SK-N-SH (cell line): ENCODE results near the gene SETD1A. TPM values are rescaled to one million over a fixed set of nuclear protein-coding genes. Genes with fewer than 3 reads are reported as not detected.

Experiments used
- CTCF ChIA-PET: fragments of 300-600, 350-600 bp; formaldehyde crosslinking; extraction: SDS; loops from one replicate; lab custom pipeline; 2021; lab: Yijun Ruan, JAX
- POLR2A ChIA-PET: fragments of 350-600 bp; sonication (Branson Sonifier 250); formaldehyde crosslinking; extraction: SDS; loops from one replicate; lab custom pipeline; 2020; ENCODE audit warnings: antibody characterized with exemption, inconsistent platforms; lab: Yijun Ruan, JAX
- DNase-seq: peaks from one replicate; pipeline ENCODE4 v3.0.0; 2012
- H2AFZ ChIP-seq: fragments of 200-600 bp; sonication (generic); 2 replicates; pipeline ENCODE4 v1.8.1; 2016; ENCODE audit warnings: antibody characterized with exemption, mild to moderate bottlenecking, low read depth
- H3F3A ChIP-seq: fragments of 200-600 bp; sonication (generic); replicated peaks from 2 replicates; pipeline ENCODE3; 2016; ENCODE audit warnings: antibody characterized with exemption, mild to moderate bottlenecking; ENCODE audit not compliant: insufficient read depth
- H3K27ac ChIP-seq, 2 experiments: fragments of 200-500 bp in 1 of 2; fragments of 200-600 bp in 1 of 2; sonication (Bioruptor generic) in 1 of 2; sonication (generic), shearing (Covaris generic) in 1 of 2; 2 replicates each; pipeline versions ENCODE4 v1.5.1 to v1.6.1; 2014 to 2016; ENCODE audit warnings: low read depth in 2 of 2, inconsistent platforms in 1 of 2, low read length in 1 of 2, mild to moderate bottlenecking in 1 of 2, mixed read lengths in 1 of 2
- H3K27me3 ChIP-seq: fragments of 200-600 bp; sonication (generic), shearing (Covaris generic); 2 replicates; pipeline ENCODE4 v1.6.1; 2016; ENCODE audit warnings: mixed run types; ENCODE audit not compliant: insufficient read depth
- H3K36me3 ChIP-seq, 2 experiments: fragments of 200-500 bp in 1 of 2; fragments of 200-600 bp in 1 of 2; sonication (Bioruptor generic) in 1 of 2; sonication (generic) in 1 of 2; replicated peaks in 1 of 2; 2 replicates each; pipeline versions ENCODE3 to v1.5.1; 2014 to 2016; ENCODE audit warnings: low read length in 1 of 2, mild to moderate bottlenecking in 1 of 2; ENCODE audit not compliant: insufficient read depth in 2 of 2, control insufficient read depth in 1 of 2
- H3K4me1 ChIP-seq, 2 experiments: fragments of 200-500 bp in 1 of 2; fragments of 200-600 bp in 1 of 2; sonication (Bioruptor generic) in 1 of 2; sonication (generic), shearing (Covaris generic) in 1 of 2; 2 replicates each; pipeline versions ENCODE4 v1.5.1 to v1.6.1; 2014 to 2016; ENCODE audit warnings: low read depth in 1 of 2, low read length in 1 of 2, mixed run types in 1 of 2; ENCODE audit not compliant: insufficient read depth in 2 of 2, control insufficient read depth in 1 of 2
- H3K4me2 ChIP-seq: fragments of 200-600 bp; sonication (generic), shearing (Covaris generic); 2 replicates; pipeline ENCODE4 v1.6.1; 2017; ENCODE audit warnings: mixed run types
- H3K4me3 ChIP-seq, 2 experiments: fragments of 200-500 bp in 1 of 2; fragments of 200-600 bp in 1 of 2; sonication (Bioruptor generic) in 1 of 2; sonication (generic), shearing (Covaris generic) in 1 of 2; 2 replicates each; pipeline versions ENCODE4 v1.5.1 to v1.8.1; 2014 to 2016; ENCODE audit warnings: low read depth in 2 of 2, inconsistent platforms in 1 of 2, low read length in 1 of 2, mild to moderate bottlenecking in 1 of 2, mixed read lengths in 1 of 2, moderate library complexity in 1 of 2
- H3K79me2 ChIP-seq: fragments of 200-600 bp; sonication (generic); 2 replicates; pipeline ENCODE4 v1.8.1; 2017; ENCODE audit warnings: mild to moderate bottlenecking; ENCODE audit not compliant: insufficient read depth
- H3K9ac ChIP-seq: fragments of 200-600 bp; sonication (generic); 2 replicates; pipeline ENCODE4 v1.6.1; 2017; ENCODE audit warnings: mixed run types
- H3K9me2 ChIP-seq: fragments of 200-600 bp; sonication (generic); 2 replicates; pipeline ENCODE4 v1.6.1; 2017; ENCODE audit warnings: mixed run types
- H3K9me3 ChIP-seq: fragments of 200-600 bp; sonication (generic); 2 replicates; pipeline ENCODE4 v1.6.1; 2017; ENCODE audit warnings: mixed run types, mild to moderate bottlenecking, moderate library complexity
- H4K20me1 ChIP-seq: fragments of 200-600 bp; sonication (generic); 2 replicates; pipeline ENCODE4 v1.6.1; 2017; ENCODE audit warnings: mild to moderate bottlenecking, mixed run types; ENCODE audit not compliant: insufficient read depth
- CHD2 ChIP-seq: fragments of 150-350 bp; IDR thresholded peaks from 2 replicates; pipeline ENCODE4 v1.6.1; 2018; ENCODE audit warnings: low read length; ENCODE audit not compliant: partially characterized antibody
- GABPA ChIP-seq: IDR thresholded peaks from 2 replicates; pipeline ENCODE4 v1.4.0; 2012; ENCODE audit warnings: low read depth, mild to moderate bottlenecking
- GATA2 ChIP-seq: sonication (generic); formaldehyde crosslinking; IDR thresholded peaks from 2 replicates; pipeline ENCODE4 v1.5.0; 2020; ENCODE audit warnings: mild to moderate bottlenecking, missing genetic modification reagents
- MAX ChIP-seq: IDR thresholded peaks from 2 replicates; pipeline ENCODE4 v1.4.0; 2012; ENCODE audit warnings: low read depth
- MXI1 ChIP-seq: IDR thresholded peaks from 2 replicates; pipeline ENCODE4 v1.6.1; 2012; ENCODE audit warnings: mild to moderate bottlenecking, low read depth, low read length, improper control_type of control experiment
- NRF1 ChIP-seq: IDR thresholded peaks from 2 replicates; pipeline ENCODE4 v1.6.1; 2012; ENCODE audit warnings: low read depth, mild to moderate bottlenecking, low read length
- POLR2AphosphoS5 ChIP-seq: IDR thresholded peaks from 2 replicates; pipeline ENCODE4 v1.6.1; 2012; ENCODE audit warnings: low read depth, low read length
- RFX5 ChIP-seq: IDR thresholded peaks from 2 replicates; pipeline ENCODE4 v1.6.1; 2012; ENCODE audit warnings: mild to moderate bottlenecking, improper control_type of control experiment, low read length
- WGBS: methylation state at CpG from one replicate; pipeline ENCODE4 v1.1.6; 2017; ENCODE audit warnings: low lambda C conversion rate; 5-methylcytosine and 5-hydroxymethylcytosine counted together
- polyA plus RNA-seq, 3 experiments: library from polyadenylated mRNA; depleted of rRNA; stranded (reverse); fragments of >200 nt; gene quantifications; 2 replicates each; pipeline ENCODE4 v1.2.3, GENCODE V29; 2012
- small RNA-seq, 7 experiments: library from RNA; depleted of rRNA; stranded (forward); fragments of <200 nt; gene quantifications; one replicate each; pipeline ENCODE3, GENCODE V24; 2012

SETD1A gene
- polyA plus RNA-seq, 1 of the 3 experiments (the other 2 are of a cell fraction) = 6.8 TPM

DNA sequence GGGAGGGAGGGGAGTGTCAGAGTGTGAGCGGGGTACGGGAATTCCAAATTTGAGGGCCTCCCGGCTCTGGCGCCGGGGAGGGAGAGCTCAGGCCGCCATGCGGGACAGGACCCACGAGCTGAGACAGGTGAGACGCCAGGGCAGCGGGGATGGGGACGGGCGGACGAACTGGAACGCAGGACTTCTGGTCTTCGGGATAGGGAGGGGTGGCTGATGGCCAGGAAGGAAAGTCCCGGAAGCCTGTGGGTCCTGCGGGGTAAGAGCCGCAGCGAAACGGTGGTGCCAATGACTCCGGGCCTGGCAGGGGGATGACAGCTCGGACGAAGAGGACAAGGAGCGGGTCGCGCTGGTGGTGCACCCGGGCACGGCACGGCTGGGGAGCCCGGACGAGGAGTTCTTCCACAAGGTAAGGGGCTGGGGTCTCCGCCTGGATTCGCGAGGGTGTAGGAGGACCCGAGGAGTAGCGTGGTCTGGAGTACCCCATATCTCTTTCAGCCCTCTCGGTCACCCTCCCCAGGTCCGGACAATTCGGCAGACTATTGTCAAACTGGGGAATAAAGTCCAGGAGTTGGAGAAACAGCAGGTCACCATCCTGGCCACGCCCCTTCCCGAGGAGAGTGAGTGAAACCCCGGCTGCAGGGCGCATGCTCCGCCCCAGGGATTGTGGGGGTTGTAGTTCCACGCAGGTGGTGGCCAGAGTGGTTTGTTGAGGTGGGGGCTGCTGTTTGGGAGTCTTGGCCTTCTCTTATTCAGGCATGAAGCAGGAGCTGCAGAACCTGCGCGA lies 76.3 kb downstream of the SETD1A start:
- TF ChIP-seq NRF1 (peak; percentile 89), MXI1 (peak; percentile 56), CHD2 (peak; percentile 24), POLR2AphosphoS5 (peak; percentile 46; the same call in 1 of the 2 replicates), MAX (peak; percentile 49), RFX5 (no peak), GABPA (peak; percentile 21; the same call in 1 of the 2 replicates), GATA2 (CRISPR knock-in tag) (no peak)
- TF ChIP-seq, all 33 proteins: peak for 6
- Histone ChIP-seq H4K20me1 (peaks cover 7% of the 10 kb centered on the region), H3K27me3 (no peaks in the 10 kb centered on the region), H3K79me2 (peaks cover 19% of the 10 kb centered on the region), H3K9me2 (no peaks in the 10 kb centered on the region), H3K36me3 (peaks cover 16 to 31% of the 10 kb centered on the region in 2 experiments), H3K4me3 (peak overlapping the region; percentile 87 to 97), H3K9me3 (no peaks in the 10 kb centered on the region), H3K4me2 (peak overlapping the region; percentile 77), H3K4me1 (peaks cover 9 to 10% of the 10 kb centered on the region in 2 experiments; a peak in 2 of 4 replicates), H3F3A (peaks cover 8% of the 10 kb centered on the region), H3K9ac (peak overlapping the region; percentile 84), H2AFZ (peak overlapping the region; percentile 81; the same call in 1 of the 2 replicates), H3K27ac (peak overlapping the region; percentile 59 to 64)
- ChIA-PET POLR2A (interaction anchor here (0.6 to 1.5 kb wide), 4 partner anchors 39 to 147 kb away, joined by 3 to 5 read pairs (median 3); partner anchors contain the start of genes KAT8 and ZNF668), CTCF (interaction anchor here (0.6 to 1.6 kb wide), 3 partner anchors 11 to 109 kb away, joined by 3 to 5 read pairs (median 4); partner anchors contain the start of gene HSD3B7)
- DNase-seq = peak; percentile 98
- 8% methylated on average over 22 of the region's 47 CpGs for WGBS

Small RNA genes within 50 kb of the gene (small RNA-seq; reads per million reads assigned to genes)
- gene AC135048.1 = 0 reads per million in 7 experiments

Other genes starting within 250 kb of the SETD1A start
- 45.8 and 54.2 TPM in 2 replicates for gene PHKG2, start 209.3 kb upstream of the SETD1A start, polyA plus RNA-seq (2012; rRNA removed)
- gene CFAP119, start 195.7 kb upstream of the SETD1A start, polyA plus RNA-seq (2012; rRNA removed) = 28.4 and 36.5 TPM in 2 replicates
- gene RNF40, start 195.4 kb upstream of the SETD1A start, polyA plus RNA-seq (2012; rRNA removed) = 49.8 and 57.3 TPM in 2 replicates
- gene ZNF629, start 170.5 kb upstream of the SETD1A start, polyA plus RNA-seq (2012; rRNA removed) = 4.7 and 5.1 TPM in 2 replicates
- gene BCL7C, start 63.7 kb upstream of the SETD1A start, polyA plus RNA-seq (2012; rRNA removed) = 48.5 and 56.3 TPM in 2 replicates
- 35.9 and 45.7 TPM in 2 replicates for gene CTF1, start 61.1 kb upstream of the SETD1A start, polyA plus RNA-seq (2012; rRNA removed)
- gene FBXL19, start 34.2 kb upstream of the SETD1A start, polyA plus RNA-seq (2012; rRNA removed) = 18.3 and 20.6 TPM in 2 replicates
- 29.0 and 31.8 TPM in 2 replicates for gene ORAI3, start 8.7 kb upstream of the SETD1A start, polyA plus RNA-seq (2012; rRNA removed)
- 12.2 and 12.9 TPM in 2 replicates for gene HSD3B7, start 27.5 kb downstream of the SETD1A start, polyA plus RNA-seq (2012; rRNA removed)
- gene STX1B, start 52.9 kb downstream of the SETD1A start, polyA plus RNA-seq (2012; rRNA removed) = 21.2 and 23.0 TPM in 2 replicates
- 117 TPM in 2 replicates for gene STX4, start 75.8 kb downstream of the SETD1A start, polyA plus RNA-seq (2012; rRNA removed)
- 12.4 and 13.6 TPM in 2 replicates for gene ZNF668, start 116.5 kb downstream of the SETD1A start, polyA plus RNA-seq (2012; rRNA removed)
- gene ZNF646, start 116.7 kb downstream of the SETD1A start, polyA plus RNA-seq (2012; rRNA removed) = 2.7 and 3.4 TPM in 2 replicates
- gene PRSS53, start 131.2 kb downstream of the SETD1A start, polyA plus RNA-seq (2012; rRNA removed) = 3.1 and 4.9 TPM in 2 replicates
- gene VKORC1, start 137.0 kb downstream of the SETD1A start, polyA plus RNA-seq (2012; rRNA removed) = 419 and 434 TPM in 2 replicates
- gene BCKDK, start 150.6 kb downstream of the SETD1A start, polyA plus RNA-seq (2012; rRNA removed) = 57.9 and 73.2 TPM in 2 replicates
- 51.8 and 52.0 TPM in 2 replicates for gene KAT8, start 159.9 kb downstream of the SETD1A start, polyA plus RNA-seq (2012; rRNA removed)
- 0.05 and 0.07 TPM in 2 replicates for gene PRSS8, start 178.0 kb downstream of the SETD1A start, polyA plus RNA-seq (2012; rRNA removed)
- 0.36 and 0.49 TPM in 2 replicates for gene PRSS36, start 192.3 kb downstream of the SETD1A start, polyA plus RNA-seq (2012; rRNA removed)
- gene FUS, start 222.4 kb downstream of the SETD1A start, polyA plus RNA-seq (2012; rRNA removed) = 298 and 429 TPM in 2 replicates
- gene PYCARD, start 245.0 kb downstream of the SETD1A start, polyA plus RNA-seq (2012; rRNA removed) = 0.28 and 0.42 TPM in 2 replicates